H1 (cell line): ENCODE measurements around the gene PMS1. TPM values are rescaled to one million over a fixed set of nuclear protein-coding genes. Genes with fewer than 3 reads are reported as not detected.

Experiments
- CTCF ChIA-PET: fragments of 300-600 bp; sonication (Branson Sonifier 250); formaldehyde crosslinking; loops from one replicate; lab custom pipeline; 2021; ENCODE audit not compliant: partially characterized antibody; lab: Charles Lee
- POLR2A ChIA-PET: fragments of 300-600 bp; sonication (Branson Sonifier 250); formaldehyde crosslinking; loops from one replicate; lab custom pipeline; 2021; ENCODE audit warnings: inconsistent platforms; ENCODE audit not compliant: partially characterized antibody; lab: Charles Lee
- DNase-seq, 2 experiments: peaks; one replicate each; pipeline versions ENCODE4 v3.0.0 to v3.0.0-alpha.2; 2010 to 2022; ENCODE audit warnings: low spot score in 2 of 2, low read depth in 1 of 2, mixed read lengths in 1 of 2
- FAIRE-seq: peaks from 2 replicates; lab custom pipeline; 2011; peaks lifted over from hg19 to GRCh38; lab: Jason Lieb, UNC
- H2AFZ ChIP-seq: 2 replicates; pipeline ENCODE4 v1.8.1; 2012; ENCODE audit warnings: low read length, inconsistent platforms
- H2AK5ac ChIP-seq: 2 replicates; pipeline ENCODE4 v1.6.1; 2013; ENCODE audit warnings: low read depth, low read length
- H2BK120ac ChIP-seq: replicated peaks from 2 replicates; pipeline ENCODE3; 2013; ENCODE audit warnings: low read depth, low read length, inconsistent platforms
- H2BK12ac ChIP-seq: 2 replicates; pipeline ENCODE4 v1.6.1; 2013; ENCODE audit warnings: low read depth, low read length
- H2BK15ac ChIP-seq: 2 replicates; pipeline ENCODE4 v1.6.1; 2013; ENCODE audit warnings: low read length
- H2BK20ac ChIP-seq: 2 replicates; pipeline ENCODE4 v1.6.1; 2013; ENCODE audit warnings: low read length
- H2BK5ac ChIP-seq: 2 replicates; pipeline ENCODE4 v1.6.1; 2013; ENCODE audit warnings: low read depth, low read length
- H3K14ac ChIP-seq: 2 replicates; pipeline ENCODE4 v1.6.1; 2013; ENCODE audit warnings: inconsistent platforms; ENCODE audit not compliant: insufficient read length
- H3K18ac ChIP-seq: 2 replicates; pipeline ENCODE4 v1.6.1; 2013; ENCODE audit warnings: low read length; ENCODE audit errors: extremely low read depth
- H3K23ac ChIP-seq: 2 replicates; pipeline ENCODE4 v1.6.1; 2013; ENCODE audit warnings: inconsistent platforms; ENCODE audit not compliant: insufficient read length
- H3K23me2 ChIP-seq: 2 replicates; pipeline ENCODE4 v1.6.1; 2013; ENCODE audit warnings: low read depth, low read length
- H3K27ac ChIP-seq: 2 replicates; pipeline ENCODE4 v1.6.1; 2011; ENCODE audit warnings: low read depth, low read length, inconsistent platforms
- H3K27me3 ChIP-seq, 4 experiments: replicated peaks in 1 of 4; 1 replicate in 1 of 4; 2 replicates in 3 of 4; pipeline versions ENCODE4 v1.6.1 to v1.8.1; 2011 to 2013; ENCODE audit warnings: low read length in 3 of 4, mild to moderate bottlenecking in 3 of 4, inconsistent platforms in 2 of 4, mixed read lengths in 2 of 4, moderate library complexity in 1 of 4; ENCODE audit not compliant: control insufficient read depth in 3 of 4, insufficient read depth in 3 of 4; ENCODE audit errors: extremely low read depth in 1 of 4
- H3K36me3 ChIP-seq, 4 experiments: 2 replicates each; pipeline versions ENCODE4 v1.6.1 to v1.8.1; 2011 to 2013; ENCODE audit warnings: mild to moderate bottlenecking in 4 of 4, low read length in 3 of 4, moderate library complexity in 2 of 4, control low read depth in 1 of 4, inconsistent platforms in 1 of 4; ENCODE audit not compliant: insufficient read depth in 4 of 4, control insufficient read depth in 2 of 4
- H3K4ac ChIP-seq: replicated peaks from 2 replicates; pipeline ENCODE3; 2013; ENCODE audit warnings: low read length, low read depth, mixed read lengths, inconsistent platforms; ENCODE audit not compliant: insufficient read length
- H3K4me1 ChIP-seq, 4 experiments: replicated peaks in 1 of 4; 1 replicate in 1 of 4; 2 replicates in 3 of 4; pipeline versions ENCODE4 v1.6.1 to v1.8.1; 2011 to 2013; ENCODE audit warnings: low read length in 3 of 4, inconsistent platforms in 2 of 4, mixed read lengths in 1 of 4; ENCODE audit not compliant: insufficient read depth in 4 of 4, control insufficient read depth in 3 of 4
- H3K4me2 ChIP-seq, 2 experiments: 2 replicates each; pipeline versions ENCODE4 v1.6.1 to v1.8.1; 2011 to 2013; ENCODE audit warnings: low read depth in 2 of 2, low read length in 2 of 2, control low read depth in 1 of 2, inconsistent platforms in 1 of 2, mild to moderate bottlenecking in 1 of 2; ENCODE audit not compliant: insufficient read depth in 1 of 2
- H3K4me3 ChIP-seq, 4 experiments: fragments of 200-600, 300-600 bp in 1 of 4; sonication (generic), shearing (Covaris generic), sonication (Bioruptor Twin) in 1 of 4; 2 replicates each; pipeline versions ENCODE4 v1.5.1 to v1.8.1; 2011 to 2016; ENCODE audit warnings: low read length in 4 of 4, low read depth in 3 of 4, control low read depth in 2 of 4, inconsistent platforms in 2 of 4, mild to moderate bottlenecking in 2 of 4, mixed read lengths in 1 of 4, moderate library complexity in 1 of 4; ENCODE audit not compliant: insufficient read depth in 2 of 4; ENCODE audit errors: extremely low read depth in 1 of 4
- H3K56ac ChIP-seq: replicated peaks from 2 replicates; pipeline ENCODE3; 2013; ENCODE audit warnings: low read depth, mild to moderate bottlenecking, mixed read lengths, low read length, inconsistent platforms; ENCODE audit not compliant: insufficient read length
- H3K79me1 ChIP-seq: 2 replicates; pipeline ENCODE4 v1.6.1; 2013; ENCODE audit warnings: low read depth, low read length, control low read depth
- H3K79me2 ChIP-seq, 2 experiments: 2 replicates each; pipeline versions ENCODE4 v1.6.1 to v1.8.1; 2012 to 2013; ENCODE audit warnings: low read length in 2 of 2, mild to moderate bottlenecking in 2 of 2, inconsistent platforms in 1 of 2; ENCODE audit not compliant: insufficient read depth in 2 of 2, control insufficient read depth in 1 of 2
- H3K9ac ChIP-seq, 4 experiments: replicated peaks in 1 of 4; 1 replicate in 1 of 4; 2 replicates in 3 of 4; pipeline versions ENCODE4 v1.6.1 to v1.8.1; 2011 to 2013; ENCODE audit warnings: low read depth in 3 of 4, low read length in 3 of 4, control low read depth in 2 of 4, mild to moderate bottlenecking in 2 of 4, moderate library complexity in 2 of 4, inconsistent platforms in 1 of 4; ENCODE audit errors: extremely low read depth in 1 of 4
- H3K9me3 ChIP-seq, 2 experiments: 2 replicates each; pipeline versions ENCODE4 v1.6.1 to v1.8.1; 2012 to 2013; ENCODE audit warnings: mild to moderate bottlenecking in 2 of 2, moderate library complexity in 2 of 2, control low read depth in 1 of 2, inconsistent platforms in 1 of 2, low read depth in 1 of 2, low read length in 1 of 2, mixed read lengths in 1 of 2; ENCODE audit not compliant: insufficient read depth in 2 of 2
- H4K20me1 ChIP-seq, 2 experiments: replicated peaks in 1 of 2; 2 replicates each; pipeline versions ENCODE3 to v1.8.1; 2011 to 2013; ENCODE audit warnings: inconsistent platforms in 2 of 2, low read length in 2 of 2, mild to moderate bottlenecking in 1 of 2; ENCODE audit not compliant: insufficient read depth in 2 of 2, control insufficient read depth in 1 of 2
- H4K5ac ChIP-seq: 2 replicates; pipeline ENCODE4 v1.6.1; 2013; ENCODE audit warnings: low read length, low read depth, mixed read lengths, inconsistent platforms; ENCODE audit not compliant: insufficient read length
- H4K8ac ChIP-seq: 2 replicates; pipeline ENCODE4 v1.8.0; 2013; ENCODE audit warnings: mild to moderate bottlenecking, moderate library complexity, low read length, inconsistent platforms; ENCODE audit not compliant: insufficient read depth; ENCODE audit errors: extremely low read depth
- H4K91ac ChIP-seq: replicated peaks from 2 replicates; pipeline ENCODE3; 2013; ENCODE audit warnings: low read length, mixed read lengths, inconsistent platforms; ENCODE audit not compliant: insufficient read length
- BRCA1 ChIP-seq: IDR thresholded peaks from 2 replicates; pipeline ENCODE4 v1.6.1; 2012; ENCODE audit warnings: low read depth, low read length, improper control_type of control experiment
- GTF2F1 ChIP-seq: IDR thresholded peaks from 2 replicates; pipeline ENCODE4 v1.6.1; 2012; ENCODE audit warnings: low read depth, low read length, improper control_type of control experiment, borderline replicate concordance
- HDAC2 ChIP-seq, 2 experiments: fragments of 300-600 bp in 1 of 2; sonication (generic) in 1 of 2; IDR thresholded peaks; 2 replicates each; pipeline ENCODE4 v1.6.1; 2011 to 2012; ENCODE audit warnings: low read depth in 2 of 2, low read length in 2 of 2, mild to moderate bottlenecking in 2 of 2, moderate library complexity in 2 of 2, borderline replicate concordance in 1 of 2, inconsistent platforms in 1 of 2
- KDM5A ChIP-seq: fragments of 200-600 bp; IDR thresholded peaks from 2 replicates; pipeline ENCODE4 v1.7.1; 2012; ENCODE audit warnings: mild to moderate bottlenecking, low read length, inconsistent platforms, mixed read lengths
- MAFK ChIP-seq: IDR thresholded peaks from 2 replicates; pipeline ENCODE4 v1.6.1; 2012; ENCODE audit warnings: low read depth, mild to moderate bottlenecking, improper control_type of control experiment, low read length
- NANOG ChIP-seq: IDR thresholded peaks from 2 replicates; pipeline ENCODE4 v1.6.1; 2011; ENCODE audit warnings: low read length, low read depth, mild to moderate bottlenecking, inconsistent platforms; ENCODE audit not compliant: insufficient read depth, poor library complexity, severe bottlenecking
- POLR2AphosphoS5 ChIP-seq: IDR thresholded peaks from 2 replicates; pipeline ENCODE4 v1.6.1; 2011; ENCODE audit warnings: low read depth, low read length
- RNF2 ChIP-seq: fragments of 200-900, 300-1000 bp; sonication (generic); IDR thresholded peaks from 2 replicates; pipeline ENCODE4 v1.7.1; 2016; ENCODE audit warnings: borderline replicate concordance, low read depth, mild to moderate bottlenecking, antibody characterized with exemption, low read length; ENCODE audit not compliant: poor library complexity, severe bottlenecking; ENCODE audit errors: missing control alignments
- SP1 ChIP-seq: IDR thresholded peaks from 2 replicates; pipeline ENCODE4 v1.6.1; 2011; ENCODE audit warnings: low read depth, low read length
- TAF1 ChIP-seq: IDR thresholded peaks from 2 replicates; pipeline ENCODE4 v1.6.1; 2011; ENCODE audit warnings: mild to moderate bottlenecking, low read depth, low read length
- WGBS, 2 experiments: shearing (Covaris generic) in 1 of 2; methylation state at CpG; one replicate each; pipeline versions ENCODE4 v1.1.6 to v1.1.7; 2013 to 2015; ENCODE audit warnings: low lambda C conversion rate in 2 of 2, mixed read lengths in 2 of 2, inconsistent platforms in 1 of 2, low coverage in 1 of 2, missing lambda C conversion rate in 1 of 2; ENCODE audit not compliant: insufficient replicate concordance in 2 of 2, insufficient coverage in 1 of 2, insufficient read length in 1 of 2; ENCODE audit errors: extremely low coverage in 1 of 2, missing lambda C conversion rate in 1 of 2; 5-methylcytosine and 5-hydroxymethylcytosine counted together
- polyA plus RNA-seq, 7 experiments: library from polyadenylated mRNA; depleted of rRNA in 3 of 7; stranded (reverse) in 5 of 7; unstranded in 2 of 7; fragments of >200 nt in 5 of 7; fragments of 200-250 nt in 2 of 7; gene quantifications; 1 replicate in 5 of 7; 2 replicates in 1 of 7; 4 replicates in 1 of 7; pipeline versions ENCODE4 v1.2.1 to v1.2.3, GENCODE V29; 2011 to 2013; ENCODE audit warnings: missing spikeins in 2 of 7, mixed read lengths in 2 of 7
- total RNA-seq: library from RNA; stranded (reverse); fragmentation: NEBNext Ultra II Directional; extraction: Animal tissue kit (Norgen Biotek cat#: 25700); gene quantifications from 2 replicates; pipeline ENCODE4 v1.2.1, GENCODE V29; 2021
- TF ChIP-seq, protein P1 (sequence below): IDR thresholded peaks from 2 replicates; pipeline ENCODE4 v1.6.1; 2011; ENCODE audit warnings: low read length, improper control_type of control experiment

Gene PMS1
- total and polyA plus RNA-seq, 2 of the 8 experiments (the other 6 are each of a cell fraction or from before 2014, with no cell fraction given) = 13.1 to 59.7 TPM

DNA sequence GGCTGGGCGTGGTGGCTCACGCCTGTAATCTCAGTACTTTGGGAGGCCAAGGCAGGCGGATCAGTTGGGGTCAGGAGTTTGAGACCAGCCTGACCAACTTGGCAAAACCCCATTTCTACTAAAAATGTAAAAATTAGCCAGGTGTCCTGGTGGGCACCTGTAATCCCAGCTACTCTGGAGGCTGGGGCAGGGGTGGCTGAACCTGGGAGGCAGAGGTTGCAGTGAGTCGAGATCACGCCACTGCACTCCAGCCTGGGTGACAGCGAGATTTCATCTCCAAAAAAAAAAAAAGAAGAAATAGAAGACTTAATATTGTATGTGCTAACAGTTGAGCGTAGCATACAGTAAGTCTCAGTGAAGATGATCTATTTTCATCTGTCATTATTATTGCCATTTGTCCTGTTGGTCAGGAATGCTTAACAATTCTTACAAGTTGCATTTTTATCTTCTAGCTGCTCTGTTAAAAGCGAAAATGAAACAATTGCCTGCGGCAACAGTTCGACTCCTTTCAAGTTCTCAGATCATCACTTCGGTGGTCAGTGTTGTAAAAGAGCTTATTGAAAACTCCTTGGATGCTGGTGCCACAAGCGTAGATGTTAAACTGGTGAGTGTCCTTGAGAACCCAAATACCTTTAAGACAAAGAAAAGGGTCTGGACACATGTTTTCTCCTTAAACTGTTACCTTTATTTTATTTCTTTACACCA lies 7.2 kb downstream of the PMS1 start:
- Histone ChIP-seq H3K9me3 (no peaks in the 10 kb centered on the region), H2BK120ac (no peak overlapping the region), H3K4me1 (no peaks in the 10 kb centered on the region), H3K4ac (no peak overlapping the region), H4K20me1 (peaks cover 0 to 6% of the 10 kb centered on the region in 2 experiments), H3K27me3 (no peaks in the 10 kb centered on the region), H2BK5ac (no peak overlapping the region), H2BK15ac (no peak overlapping the region), H3K18ac (no peak overlapping the region), H2BK12ac (no peak overlapping the region), H4K8ac (no peak overlapping the region), H3K14ac (no peak overlapping the region), H3K79me2 (peaks cover 4 to 57% of the 10 kb centered on the region in 2 experiments; a peak in 3 of 4 replicates), H4K91ac (no peak overlapping the region), H3K79me1 (no peaks in the 10 kb centered on the region), H3K23me2 (no peaks in the 10 kb centered on the region), H2AK5ac (no peak overlapping the region), H3K23ac (no peak overlapping the region), H3K4me3 (no peak overlapping the region), H2AFZ (no peak overlapping the region), H4K5ac (no peak overlapping the region), H2BK20ac (no peak overlapping the region), H3K56ac (no peak overlapping the region), H3K36me3 (peaks cover 6 to 55% (median 23%) of the 10 kb centered on the region in 4 experiments), H3K27ac (no peak overlapping the region), H3K4me2 (no peak overlapping the region), H3K9ac (no peak overlapping the region)
- ChIA-PET CTCF (interaction anchor here (1.6 to 1.8 kb wide), 2 partner anchors 29 to 331 kb away, joined by 3 to 5 read pairs; partner anchors contain the start of gene OSGEPL1), POLR2A (interaction anchor here (1.5 kb wide), 1 partner anchor 29 kb away, joined by 4 read pairs; the partner anchor contains the start of gene OSGEPL1)
- no peak for FAIRE-seq
- DNase-seq = no peak
- WGBS, 2 experiments = 90% methylated on average over 11 of the region's 12 CpGs; no CpG with 5 or more reads in 1 of the 2 experiments
- TF ChIP-seq RNF2 (no peak), HDAC2 (IDR thresholded peaks at IDR 0.05; ENCODE audit: borderline replicate concordance in 1 of 2, low read depth in 2 of 2, low read length in 2 of 2) (no peak), MAFK (no peak), KDM5A (no peak), NANOG (no peak), TAF1 (no peak), GTF2F1 (no peak), POLR2AphosphoS5 (no peak), SP1 (no peak), BRCA1 (no peak)
- TF ChIP-seq, protein P1, sequence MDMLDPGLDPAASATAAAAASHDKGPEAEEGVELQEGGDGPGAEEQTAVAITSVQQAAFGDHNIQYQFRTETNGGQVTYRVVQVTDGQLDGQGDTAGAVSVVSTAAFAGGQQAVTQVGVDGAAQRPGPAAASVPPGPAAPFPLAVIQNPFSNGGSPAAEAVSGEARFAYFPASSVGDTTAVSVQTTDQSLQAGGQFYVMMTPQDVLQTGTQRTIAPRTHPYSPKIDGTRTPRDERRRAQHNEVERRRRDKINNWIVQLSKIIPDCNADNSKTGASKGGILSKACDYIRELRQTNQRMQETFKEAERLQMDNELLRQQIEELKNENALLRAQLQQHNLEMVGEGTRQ = no peak
